ENCODE data around the gene RNF14. TPM values are rescaled to one million over a fixed set of nuclear protein-coding genes. Genes with fewer than 3 reads are reported as not detected.

The RNF14 gene
- total and polyA plus RNA-seq, 9 of the 15 experiments (the other 6 are each of a cell fraction or from before 2014, with no cell fraction given), result 36.3 to 140 (median 75.1) TPM

DNA sequence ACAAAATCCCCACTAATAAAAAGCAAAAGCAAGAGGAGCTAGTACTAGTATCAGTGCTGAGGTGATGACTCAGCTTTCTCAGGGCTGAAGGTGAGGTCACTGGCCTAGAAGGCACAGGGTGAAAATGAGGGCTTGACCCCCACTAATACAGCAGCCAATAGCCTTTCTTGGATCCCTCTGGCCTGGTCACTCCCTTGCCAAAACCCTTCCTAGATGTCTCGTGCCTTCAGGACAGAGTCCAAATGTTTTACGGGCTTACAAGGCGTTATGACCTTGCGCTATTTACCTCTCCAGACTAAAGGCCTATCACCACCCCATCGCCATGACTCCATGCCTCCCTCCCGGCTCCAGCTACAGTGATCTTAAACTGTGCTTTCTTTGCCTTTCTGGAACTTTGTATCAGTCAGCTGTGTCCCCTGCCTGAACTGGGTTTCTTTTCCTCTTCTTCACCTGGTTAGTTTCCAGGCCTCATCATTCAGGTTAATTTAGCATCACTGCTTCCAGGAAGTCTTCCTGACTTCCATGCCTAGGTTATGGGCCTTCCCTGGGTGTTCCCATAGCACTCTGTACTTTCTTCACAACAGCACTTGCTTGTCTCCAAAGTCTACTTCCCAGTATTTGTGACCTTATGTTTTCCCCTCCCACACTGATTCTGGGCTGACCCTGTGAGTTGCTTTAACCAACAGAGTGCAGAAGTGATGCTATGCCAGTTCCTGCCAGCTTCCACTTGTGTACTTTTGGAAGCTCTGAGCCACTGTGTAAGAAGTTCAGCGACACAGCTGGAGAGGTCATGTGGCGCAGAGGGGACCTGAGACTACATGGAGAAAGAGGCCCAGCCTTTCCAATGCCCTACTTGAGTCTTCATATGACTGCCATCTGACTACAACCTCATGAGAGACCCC, 49.4 kb upstream of the RNF14 start (continued):
- TF ChIP-seq CBFA2T2 (conservative IDR thresholded peaks at IDR 0.05) (no peak), ARID1B (IDR thresholded peaks at IDR 0.05) (peak; percentile 73), ZNF347 (CRISPR knock-in tag; IDR thresholded peaks at IDR 0.05; ENCODE audit: low read depth) (no peak), PTTG1 (tag; IDR thresholded peaks at IDR 0.05; ENCODE audit: low read depth) (peak; percentile 8; the same call in 1 of the 2 replicates), ARID2 (IDR thresholded peaks at IDR 0.05) (no peak), NFYB (IDR thresholded peaks at IDR 0.05; ENCODE audit: extremely low read depth, insufficient read length) (peak; percentile 59), ZNF584 (CRISPR knock-in tag; IDR thresholded peaks at IDR 0.05; ENCODE audit: low read depth) (0 out of 2 replicates have a peak, but pooled peaks have one; percentile 24), GABPA (tag; conservative IDR thresholded peaks at IDR 0.05; ENCODE audit: low read depth) (no peak), ZNF282 (CRISPR knock-in tag; IDR thresholded peaks at IDR 0.05) (no peak), ZFP36 (IDR thresholded peaks at IDR 0.05; ENCODE audit: low read depth, low read length, partially characterized antibody) (peak; percentile 83), LCOR (CRISPR knock-in tag; IDR thresholded peaks at IDR 0.05) (no peak), DACH1 (IDR thresholded peaks at IDR 0.05; ENCODE audit: partially characterized antibody) (no peak), WHSC1 (IDR thresholded peaks at IDR 0.05; ENCODE audit: low read length) (no peak), RAD21 (CRISPR knock-in tag; conservative IDR thresholded peaks at IDR 0.05 in 1 of 2, IDR thresholded peaks at IDR 0.05 in 1 of 2) (no peak), EGR1 (conservative IDR thresholded peaks at IDR 0.05) (no peak)
- TF ChIP-seq, protein P1, sequence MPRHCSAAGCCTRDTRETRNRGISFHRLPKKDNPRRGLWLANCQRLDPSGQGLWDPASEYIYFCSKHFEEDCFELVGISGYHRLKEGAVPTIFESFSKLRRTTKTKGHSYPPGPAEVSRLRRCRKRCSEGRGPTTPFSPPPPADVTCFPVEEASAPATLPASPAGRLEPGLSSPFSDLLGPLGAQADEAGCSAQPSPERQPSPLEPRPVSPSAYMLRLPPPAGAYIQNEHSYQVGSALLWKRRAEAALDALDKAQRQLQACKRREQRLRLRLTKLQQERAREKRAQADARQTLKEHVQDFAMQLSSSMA (CRISPR knock-in tag; IDR thresholded peaks at IDR 0.05), result no peak

Data from K562 (cell line).